DND-41 (cell line): ENCODE data around the gene CHORDC1.

Source experiments
- EZH2 ChIP-seq: IDR thresholded peaks from 3 replicates; pipeline ENCODE4 v1.6.1; 2012; ENCODE audit warnings: borderline replicate concordance, low read depth, mild to moderate bottlenecking, moderate library complexity, low read length, inconsistent platforms; ENCODE audit not compliant: severe bottlenecking
- TF ChIP-seq, protein P1 (sequence below): IDR thresholded peaks from 2 replicates; pipeline ENCODE4 v1.5.1; 2012; ENCODE audit warnings: borderline replicate concordance, low read length, moderate library complexity, mild to moderate bottlenecking; ENCODE audit not compliant: poor library complexity, severe bottlenecking; ENCODE audit errors: extremely low read depth

DNA sequence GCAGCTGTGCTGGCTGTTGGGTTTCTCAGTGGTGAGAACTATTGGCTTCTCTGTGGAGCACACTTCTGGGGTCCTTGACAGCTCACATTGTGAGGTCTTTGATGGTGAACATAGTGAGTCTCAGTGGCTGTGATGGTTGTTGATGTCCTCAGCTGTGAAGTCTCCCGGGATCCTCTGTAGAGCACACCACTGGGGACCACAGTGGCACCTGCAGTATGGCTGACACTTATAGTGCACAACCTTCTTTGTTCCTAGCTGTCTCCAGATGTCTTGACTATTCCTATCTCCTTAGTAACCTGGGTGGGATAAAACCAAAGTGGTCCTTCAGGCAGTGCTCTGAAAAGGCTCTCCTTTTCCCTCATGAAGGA is 34.3 kb upstream of the CHORDC1 start:
- TF ChIP-seq, protein P1, sequence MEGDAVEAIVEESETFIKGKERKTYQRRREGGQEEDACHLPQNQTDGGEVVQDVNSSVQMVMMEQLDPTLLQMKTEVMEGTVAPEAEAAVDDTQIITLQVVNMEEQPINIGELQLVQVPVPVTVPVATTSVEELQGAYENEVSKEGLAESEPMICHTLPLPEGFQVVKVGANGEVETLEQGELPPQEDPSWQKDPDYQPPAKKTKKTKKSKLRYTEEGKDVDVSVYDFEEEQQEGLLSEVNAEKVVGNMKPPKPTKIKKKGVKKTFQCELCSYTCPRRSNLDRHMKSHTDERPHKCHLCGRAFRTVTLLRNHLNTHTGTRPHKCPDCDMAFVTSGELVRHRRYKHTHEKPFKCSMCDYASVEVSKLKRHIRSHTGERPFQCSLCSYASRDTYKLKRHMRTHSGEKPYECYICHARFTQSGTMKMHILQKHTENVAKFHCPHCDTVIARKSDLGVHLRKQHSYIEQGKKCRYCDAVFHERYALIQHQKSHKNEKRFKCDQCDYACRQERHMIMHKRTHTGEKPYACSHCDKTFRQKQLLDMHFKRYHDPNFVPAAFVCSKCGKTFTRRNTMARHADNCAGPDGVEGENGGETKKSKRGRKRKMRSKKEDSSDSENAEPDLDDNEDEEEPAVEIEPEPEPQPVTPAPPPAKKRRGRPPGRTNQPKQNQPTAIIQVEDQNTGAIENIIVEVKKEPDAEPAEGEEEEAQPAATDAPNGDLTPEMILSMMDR: no peak
- no peak for TF ChIP-seq EZH2
